VCaP (cell line): ENCODE results near the gene LRIT2.

Source experiments
- H3K27ac ChIP-seq: fragments of 450-650 bp; 2 replicates; pipeline ENCODE4 v1.5.1; 2017
- TF ChIP-seq, protein P1 (sequence below): fragments of 450-650 bp; conservative IDR thresholded peaks from 2 replicates; pipeline ENCODE4 v1.5.1; 2017; ENCODE audit warnings: mild to moderate bottlenecking, moderate library complexity

Gene LRIT2

DNA sequence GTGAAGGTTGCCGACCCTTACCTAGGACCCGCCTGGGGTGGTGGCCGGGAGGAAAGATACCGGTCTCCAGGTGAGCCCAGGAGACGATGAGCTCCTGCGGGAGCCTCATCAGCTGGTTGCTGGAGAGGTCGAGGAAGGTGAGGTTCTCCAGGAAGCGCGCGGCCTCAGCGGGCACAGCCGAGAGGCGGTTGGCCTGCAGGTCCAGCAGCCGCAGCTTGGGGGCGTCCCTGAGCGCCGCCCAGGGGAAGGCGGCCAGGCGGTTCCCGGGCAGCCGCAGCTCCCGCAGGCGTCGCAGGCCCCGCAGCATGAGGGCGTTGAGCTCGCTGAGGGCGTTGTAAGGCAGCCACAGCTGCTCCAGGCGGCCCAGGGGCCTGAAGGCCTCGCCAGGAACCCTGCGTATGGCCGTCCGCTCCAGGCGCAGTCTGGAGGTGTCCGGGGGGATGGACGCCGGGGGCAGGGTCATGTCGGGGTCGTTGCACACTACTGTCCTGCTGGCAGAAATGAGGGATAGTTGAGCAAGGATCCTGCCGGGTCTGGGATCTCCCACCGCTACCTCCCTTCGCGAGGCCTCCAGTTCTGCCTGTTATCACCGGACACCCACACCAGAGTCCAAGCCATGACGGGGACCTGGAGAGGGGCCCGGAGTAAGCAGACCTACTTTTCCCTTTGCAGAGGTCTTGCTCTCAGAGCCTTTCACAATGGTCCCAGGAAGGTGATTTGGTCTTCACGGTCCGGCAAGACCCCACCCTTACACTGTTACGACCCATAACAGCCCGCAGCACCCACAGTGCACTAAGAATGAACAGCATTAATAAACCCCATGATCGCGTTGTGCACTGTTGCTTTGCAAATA lies 12.1 kb upstream of the LRIT2 start:
- TF ChIP-seq, protein P1, sequence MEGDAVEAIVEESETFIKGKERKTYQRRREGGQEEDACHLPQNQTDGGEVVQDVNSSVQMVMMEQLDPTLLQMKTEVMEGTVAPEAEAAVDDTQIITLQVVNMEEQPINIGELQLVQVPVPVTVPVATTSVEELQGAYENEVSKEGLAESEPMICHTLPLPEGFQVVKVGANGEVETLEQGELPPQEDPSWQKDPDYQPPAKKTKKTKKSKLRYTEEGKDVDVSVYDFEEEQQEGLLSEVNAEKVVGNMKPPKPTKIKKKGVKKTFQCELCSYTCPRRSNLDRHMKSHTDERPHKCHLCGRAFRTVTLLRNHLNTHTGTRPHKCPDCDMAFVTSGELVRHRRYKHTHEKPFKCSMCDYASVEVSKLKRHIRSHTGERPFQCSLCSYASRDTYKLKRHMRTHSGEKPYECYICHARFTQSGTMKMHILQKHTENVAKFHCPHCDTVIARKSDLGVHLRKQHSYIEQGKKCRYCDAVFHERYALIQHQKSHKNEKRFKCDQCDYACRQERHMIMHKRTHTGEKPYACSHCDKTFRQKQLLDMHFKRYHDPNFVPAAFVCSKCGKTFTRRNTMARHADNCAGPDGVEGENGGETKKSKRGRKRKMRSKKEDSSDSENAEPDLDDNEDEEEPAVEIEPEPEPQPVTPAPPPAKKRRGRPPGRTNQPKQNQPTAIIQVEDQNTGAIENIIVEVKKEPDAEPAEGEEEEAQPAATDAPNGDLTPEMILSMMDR, result no peak
- H3K27ac ChIP-seq, result no peak overlapping the region

DNA sequence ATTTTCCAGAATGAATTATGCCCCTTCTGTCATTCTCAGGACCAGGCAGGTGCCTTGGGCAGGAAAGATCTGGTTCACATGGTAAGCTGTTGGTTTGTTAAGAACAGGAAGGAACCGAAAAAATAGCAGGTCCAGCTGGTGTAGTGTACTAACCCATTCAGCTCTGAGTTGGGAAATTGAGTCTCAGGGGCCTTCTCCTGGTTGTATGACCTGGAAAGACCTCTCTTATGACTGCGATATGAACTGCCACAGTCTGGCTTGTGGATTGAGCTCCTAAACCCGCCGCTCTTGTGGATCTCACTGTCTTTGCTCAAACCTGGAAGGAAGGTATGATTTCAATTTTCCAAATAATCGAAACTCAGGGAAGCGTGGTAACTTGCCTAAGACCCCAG lies 11.5 kb upstream of the LRIT2 start:
- H3K27ac ChIP-seq, result no peak overlapping the region
- TF ChIP-seq, protein P1, result no peak

DNA sequence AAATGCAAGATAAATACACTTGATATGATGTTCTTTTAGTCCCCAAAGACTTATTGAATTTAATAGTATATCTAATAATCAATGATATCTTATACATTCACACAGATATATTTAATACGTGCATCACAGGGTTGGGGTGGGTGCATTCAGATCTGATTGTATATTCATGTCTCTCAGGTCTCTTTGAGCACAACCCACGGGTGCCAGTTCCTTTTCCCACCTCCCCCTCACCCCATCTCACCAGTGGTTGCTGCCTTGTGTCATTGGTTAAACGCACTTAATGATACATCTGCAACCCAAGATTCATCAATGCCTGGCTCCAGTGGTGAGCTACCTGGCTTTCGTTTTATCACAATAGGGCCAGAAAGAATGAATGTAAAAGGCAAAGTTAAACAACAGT lies 9.8 kb upstream of the LRIT2 start:
- H3K27ac ChIP-seq, result no peak overlapping the region
- TF ChIP-seq, protein P1, result no peak

DNA sequence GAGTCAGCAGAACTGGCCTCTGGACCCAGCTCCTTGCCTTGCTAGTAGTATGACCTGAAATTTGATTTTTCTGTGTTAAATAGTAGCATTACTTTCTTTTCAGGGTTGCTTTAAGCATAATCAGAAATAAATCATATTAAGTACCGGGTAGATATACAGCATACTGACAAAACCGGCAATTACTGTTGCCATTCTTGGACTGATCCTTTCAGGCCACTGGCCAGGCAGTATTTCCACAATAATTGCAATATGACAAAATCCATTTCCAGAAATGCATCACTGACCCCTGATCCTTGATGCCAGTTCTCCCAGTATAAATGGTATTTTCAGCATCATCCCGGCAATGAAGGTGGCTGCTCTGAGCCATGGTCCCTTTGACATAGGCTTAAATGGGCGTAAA lies 9.1 kb upstream of the LRIT2 start:
- TF ChIP-seq, protein P1, result no peak
- H3K27ac ChIP-seq, result no peak overlapping the region

DNA sequence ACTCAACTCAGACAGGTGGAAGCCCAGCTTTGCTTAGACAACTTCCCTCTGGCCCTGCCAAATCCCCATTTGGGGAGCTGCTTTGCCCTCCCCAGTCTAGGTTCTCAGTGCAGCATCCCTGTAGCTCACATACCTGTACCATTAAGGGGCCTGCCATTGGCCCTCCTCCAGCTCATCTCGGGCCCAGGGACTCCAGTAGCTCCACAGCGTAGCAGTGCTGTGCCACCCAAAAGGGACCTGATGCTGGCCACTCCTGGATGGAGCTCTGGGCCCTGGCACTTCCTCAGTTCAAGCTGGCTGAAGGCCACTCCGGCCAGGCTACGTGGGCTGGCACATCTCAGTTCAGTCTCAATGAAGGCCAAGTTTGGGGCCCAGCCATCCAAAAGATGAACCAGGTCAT lies 8.6 kb upstream of the LRIT2 start:
- H3K27ac ChIP-seq, result no peak overlapping the region
- TF ChIP-seq, protein P1, result no peak

DNA sequence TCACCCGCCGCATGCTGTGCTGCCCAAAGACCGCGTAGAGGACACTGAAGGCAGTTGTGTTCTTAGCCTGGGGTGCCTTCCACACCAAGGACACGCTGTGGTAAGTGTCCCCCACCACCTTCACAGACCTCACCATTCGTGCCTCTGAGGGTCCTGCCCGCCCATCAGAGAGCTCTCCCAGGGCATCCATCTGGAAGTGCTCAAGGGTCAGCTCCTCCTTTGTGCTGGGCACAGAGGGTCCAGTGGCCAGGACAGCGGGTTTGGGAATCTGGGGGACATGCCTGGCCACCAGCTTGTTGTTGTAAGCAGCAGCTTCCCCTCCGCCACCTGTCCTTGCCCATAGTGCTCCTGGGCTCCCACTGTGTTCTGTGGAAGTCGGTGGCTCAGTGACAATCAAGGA lies 7.0 kb upstream of the LRIT2 start:
- no peak overlapping the region for H3K27ac ChIP-seq
- TF ChIP-seq, protein P1, result no peak

DNA sequence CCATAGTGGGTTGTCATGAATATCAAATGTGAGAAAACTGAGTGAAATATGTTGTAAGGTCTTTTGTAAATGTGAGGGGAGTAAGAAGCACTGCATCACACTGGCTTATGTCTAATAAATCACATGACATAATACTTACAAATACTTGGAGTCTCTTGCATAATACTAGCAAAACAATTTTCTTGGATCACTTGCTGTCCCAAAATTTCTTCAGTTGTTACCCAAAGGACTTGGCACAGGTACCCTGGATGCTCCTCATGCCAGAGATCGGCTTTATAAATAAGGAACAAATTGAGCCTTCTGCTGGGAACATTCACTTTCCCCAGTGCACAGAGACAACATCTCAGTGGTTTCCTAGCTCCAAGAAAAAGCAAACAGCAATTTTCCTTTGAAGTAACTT lies 5.0 kb upstream of the LRIT2 start:
- TF ChIP-seq, protein P1, result no peak

More for the DNA sequence above, 5.0 kb upstream of the LRIT2 start:
- H3K27ac ChIP-seq, result no peak overlapping the region
